ENCODE results near the gene ZNF654.

DNA sequence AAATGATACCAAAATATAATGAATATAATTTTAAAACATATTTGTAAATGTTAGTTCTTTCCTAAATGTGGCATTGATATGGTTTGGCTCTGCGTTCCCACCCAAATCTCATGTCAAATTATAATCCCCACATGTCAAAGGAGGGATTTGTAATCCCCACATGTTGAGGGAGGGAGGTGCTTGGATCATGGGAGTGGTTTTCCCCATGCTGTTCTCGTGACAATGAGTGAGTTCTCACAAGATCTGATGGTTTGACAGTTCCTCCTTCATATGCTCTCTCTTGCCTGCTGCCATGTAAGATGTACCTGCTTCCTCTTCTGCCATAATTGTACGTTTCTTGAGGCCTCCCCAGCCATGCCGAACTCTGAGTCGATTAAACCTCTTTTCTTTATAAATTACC lies 12.3 kb upstream of the ZNF654 start:
- TF ChIP-seq, protein P1, sequence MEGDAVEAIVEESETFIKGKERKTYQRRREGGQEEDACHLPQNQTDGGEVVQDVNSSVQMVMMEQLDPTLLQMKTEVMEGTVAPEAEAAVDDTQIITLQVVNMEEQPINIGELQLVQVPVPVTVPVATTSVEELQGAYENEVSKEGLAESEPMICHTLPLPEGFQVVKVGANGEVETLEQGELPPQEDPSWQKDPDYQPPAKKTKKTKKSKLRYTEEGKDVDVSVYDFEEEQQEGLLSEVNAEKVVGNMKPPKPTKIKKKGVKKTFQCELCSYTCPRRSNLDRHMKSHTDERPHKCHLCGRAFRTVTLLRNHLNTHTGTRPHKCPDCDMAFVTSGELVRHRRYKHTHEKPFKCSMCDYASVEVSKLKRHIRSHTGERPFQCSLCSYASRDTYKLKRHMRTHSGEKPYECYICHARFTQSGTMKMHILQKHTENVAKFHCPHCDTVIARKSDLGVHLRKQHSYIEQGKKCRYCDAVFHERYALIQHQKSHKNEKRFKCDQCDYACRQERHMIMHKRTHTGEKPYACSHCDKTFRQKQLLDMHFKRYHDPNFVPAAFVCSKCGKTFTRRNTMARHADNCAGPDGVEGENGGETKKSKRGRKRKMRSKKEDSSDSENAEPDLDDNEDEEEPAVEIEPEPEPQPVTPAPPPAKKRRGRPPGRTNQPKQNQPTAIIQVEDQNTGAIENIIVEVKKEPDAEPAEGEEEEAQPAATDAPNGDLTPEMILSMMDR (IDR thresholded peaks at IDR 0.05) = no peak
- no peak for TF ChIP-seq POLR2AphosphoS5 (IDR thresholded peaks at IDR 0.05)

All from esophagus muscularis mucosa (tissue), 3 donors.